DND-41 (cell line): ENCODE measurements around the gene CEP120.

Experiments used
- CTCF ChIP-seq: IDR thresholded peaks from 2 replicates; pipeline ENCODE4 v1.5.1; 2012; ENCODE audit warnings: borderline replicate concordance, low read length, moderate library complexity, mild to moderate bottlenecking; ENCODE audit not compliant: poor library complexity, severe bottlenecking; ENCODE audit errors: extremely low read depth
- EZH2 ChIP-seq: IDR thresholded peaks from 3 replicates; pipeline ENCODE4 v1.6.1; 2012; ENCODE audit warnings: borderline replicate concordance, low read depth, mild to moderate bottlenecking, moderate library complexity, low read length, inconsistent platforms; ENCODE audit not compliant: severe bottlenecking

- no peak for TF ChIP-seq CTCF
- no peak for TF ChIP-seq EZH2
Measured at GRCh38 chr5:123434796-123435195, 11.6 kb upstream of the CEP120 start.
